PC-3 (cell line): Measurements from ENCODE around the gene GRPR. TPM values are rescaled to one million over a fixed set of nuclear protein-coding genes. Genes with fewer than 3 reads are reported as not detected.

Experiments
- ATAC-seq: fragments of 200-7000 bp; cut with Tn5 transposase; 2 replicates; pipeline ENCODE4 v1.9.1; 2020; ENCODE audit warnings: mild to moderate bottlenecking, moderate library complexity
- BruUV-seq: library from RNA; stranded (reverse); fragments of 400-500 nt; replicated peaks from 2 replicates; lab custom pipeline; 2021; lab: Mats Ljungman, UMichigan
- CTCF ChIA-PET: fragments of 300-600 bp; sonication (Branson Sonifier 250); formaldehyde crosslinking; loops from one replicate; lab custom pipeline; 2022; ENCODE audit warnings: antibody characterized with exemption; lab: Charles Lee
- POLR2A ChIA-PET: fragments of 300-600 bp; sonication (Branson Sonifier 250); formaldehyde crosslinking; loops from one replicate; lab custom pipeline; 2022; ENCODE audit warnings: antibody characterized with exemption; ENCODE audit not compliant: unreplicated experiment; lab: Charles Lee
- DNase-seq: peaks from one replicate; pipeline ENCODE4 v3.0.0-alpha.2; 2015
- H2AFZ ChIP-seq: fragments of 300-600 bp; sonication (generic); 2 replicates; pipeline ENCODE4 v1.6.0; 2016; ENCODE audit warnings: antibody characterized with exemption, low read length
- H3F3A ChIP-seq: fragments of 300-600 bp; sonication (generic); one replicate; pipeline ENCODE4 v1.6.0; 2017; ENCODE audit warnings: antibody characterized with exemption, low read length, control low read depth, mild to moderate bottlenecking; ENCODE audit not compliant: unreplicated experiment
- H3K27ac ChIP-seq: fragments of 300-600 bp; sonication (generic); 2 replicates; pipeline ENCODE4 v1.5.1; 2016; ENCODE audit warnings: mild to moderate bottlenecking, low read length
- H3K27me3 ChIP-seq: fragments of 300-600 bp; sonication (generic); 2 replicates; pipeline ENCODE4 v1.6.1; 2016; ENCODE audit warnings: low read length, mixed read lengths
- H3K36me3 ChIP-seq: fragments of 300-600 bp; sonication (generic); 2 replicates; pipeline ENCODE4 v1.6.1; 2016; ENCODE audit warnings: low read depth, mixed run types, low read length, mixed read lengths
- H3K4me1 ChIP-seq: fragments of 300-600 bp; sonication (generic); 2 replicates; pipeline ENCODE4 v1.5.1; 2016; ENCODE audit warnings: low read length; ENCODE audit not compliant: insufficient read depth
- H3K4me2 ChIP-seq: fragments of 300-600 bp; sonication (generic); 2 replicates; pipeline ENCODE4 v1.6.0; 2016; ENCODE audit warnings: low read length
- H3K4me3 ChIP-seq: fragments of 300-600 bp; sonication (generic); 2 replicates; pipeline ENCODE4 v1.5.1; 2016; ENCODE audit warnings: mild to moderate bottlenecking, low read length, mixed read lengths
- H3K79me2 ChIP-seq: fragments of 300-600 bp; sonication (generic); 2 replicates; pipeline ENCODE4 v1.6.1; 2017; ENCODE audit warnings: low read length, mixed read lengths
- H3K9ac ChIP-seq: fragments of 300-600 bp; sonication (generic); 2 replicates; pipeline ENCODE4 v1.6.0; 2016; ENCODE audit warnings: mild to moderate bottlenecking, low read length
- H3K9me2 ChIP-seq: fragments of 300-600 bp; sonication (generic); replicated peaks from 2 replicates; pipeline ENCODE4 v1.6.1; 2016; ENCODE audit warnings: mixed run types, low read length, mixed read lengths
- H3K9me3 ChIP-seq: fragments of 300-600 bp; sonication (generic); 2 replicates; pipeline ENCODE4 v1.6.1; 2016; ENCODE audit warnings: low read length, mixed read lengths
- H4K20me1 ChIP-seq: fragments of 300-600 bp; sonication (generic); 2 replicates; pipeline ENCODE4 v1.6.1; 2016; ENCODE audit warnings: low read length, mixed read lengths
- CTCF ChIP-seq: fragments of 300-600 bp; sonication (generic); conservative IDR thresholded peaks from 2 replicates; pipeline ENCODE4 v1.5.1; 2017; ENCODE audit warnings: antibody characterized with exemption, low read depth, mild to moderate bottlenecking, low read length
- EZH2 ChIP-seq: fragments of 300-600 bp; sonication (generic); IDR thresholded peaks from one replicate; pipeline ENCODE4 v1.6.1; 2017; ENCODE audit warnings: antibody characterized with exemption, mild to moderate bottlenecking, low read length; ENCODE audit not compliant: unreplicated experiment
- EZH2phosphoT487 ChIP-seq: fragments of 300-600 bp; sonication (generic); IDR thresholded peaks from 2 replicates; pipeline ENCODE4 v1.6.1; 2018; ENCODE audit warnings: mild to moderate bottlenecking, antibody characterized with exemption, low read length, borderline replicate concordance
- intact Hi-C: fragments of 100-400 bp; cut with micrococcal nuclease; formaldehyde crosslinking; loops from 2 replicates; pipeline ENCODE4 v1.9.0; 2023
- total RNA-seq: library from RNA; depleted of rRNA; stranded (reverse); fragments of >200 nt; gene quantifications from 2 replicates; pipeline ENCODE4 v1.2.3, GENCODE V29; 2014

The GRPR gene
- total RNA-seq, 1 experiment from 2014 or later: 26.5 TPM

- peaks cover 18% of the 10 kb centered on the region for H3K36me3 ChIP-seq
- H3K9me3 ChIP-seq: no peaks in the 10 kb centered on the region
- peak overlapping the region; percentile 52 for H3K9ac ChIP-seq
- TF ChIP-seq EZH2 (no peak), CTCF (no peak), EZH2phosphoT487 (no peak)
- no peaks in the 10 kb centered on the region for H3K9me2 ChIP-seq
- peaks cover 79% of the 10 kb centered on the region for H3K79me2 ChIP-seq
- peak; percentile 73 for ATAC-seq
- H3F3A ChIP-seq: no peaks in the 10 kb centered on the region
- H3K27ac ChIP-seq: peak overlapping the region; percentile 87
- H2AFZ ChIP-seq: peak overlapping the region; percentile 67
- H3K4me2 ChIP-seq: peak overlapping the region; percentile 67
- peak overlapping the region; percentile 37 for H3K4me3 ChIP-seq
- BruUV-seq: no TSS peak
- H3K27me3 ChIP-seq: no peaks in the 10 kb centered on the region
- ChIA-PET CTCF (no interaction called here), POLR2A (interaction anchor here (0.8 kb wide), 1 partner anchor 15 kb away, joined by 4 read pairs; no protein-coding TSS in a partner anchor)
- intact Hi-C loops: loop anchor here (1.0 to 2.0 kb wide), 2 partner anchors 16 to 20 kb away; no protein-coding TSS in a partner anchor
- H3K4me1 ChIP-seq: peaks cover 29% of the 10 kb centered on the region
- peak; percentile 67 for DNase-seq
- H4K20me1 ChIP-seq: no peaks in the 10 kb centered on the region
These were observed 17.6 kb downstream of the GRPR start for GRCh38 chrX:16140983-16141382.

GRCh38 chrX:16141422-16142245 lies 18.3 kb downstream of the GRPR start:
- Histone ChIP-seq H3K9me2 (no peaks in the 10 kb centered on the region), H3F3A (no peaks in the 10 kb centered on the region), H3K27ac (peak overlapping the region; percentile 87), H2AFZ (no peak overlapping the region), H3K36me3 (peaks cover 18% of the 10 kb centered on the region), H3K4me3 (peak overlapping the region; percentile 37; the same call in 1 of the 2 replicates), H3K79me2 (peaks cover 79% of the 10 kb centered on the region), H3K9ac (peak overlapping the region; percentile 52), H3K9me3 (no peaks in the 10 kb centered on the region), H3K27me3 (no peaks in the 10 kb centered on the region), H3K4me2 (peak overlapping the region; percentile 67), H3K4me1 (peaks cover 29% of the 10 kb centered on the region), H4K20me1 (no peaks in the 10 kb centered on the region)
- intact Hi-C loops: loop anchor here (1.0 to 2.0 kb wide), 2 partner anchors 16 to 19 kb away; no protein-coding TSS in a partner anchor
- no peak for TF ChIP-seq CTCF
- TF ChIP-seq EZH2: no peak
- no peak for TF ChIP-seq EZH2phosphoT487
- ATAC-seq: peak; percentile 52
- ChIA-PET CTCF (no interaction called here), POLR2A (interaction anchor here (0.8 kb wide), 1 partner anchor 16 kb away, joined by 4 read pairs; no protein-coding TSS in a partner anchor)
- TSS peak; percentile 51 for BruUV-seq
- DNase-seq: peak; percentile 42

- Histone ChIP-seq H3K4me1 (peaks cover 30% of the 10 kb centered on the region), H4K20me1 (no peaks in the 10 kb centered on the region), H2AFZ (no peak overlapping the region), H3K4me2 (no peak overlapping the region), H3K27ac (peak overlapping the region; percentile 87; the same call in 1 of the 2 replicates), H3K4me3 (no peak overlapping the region), H3K9me2 (no peaks in the 10 kb centered on the region), H3F3A (no peaks in the 10 kb centered on the region), H3K79me2 (peaks cover 79% of the 10 kb centered on the region), H3K9me3 (no peaks in the 10 kb centered on the region), H3K36me3 (peaks cover 18% of the 10 kb centered on the region), H3K9ac (no peak overlapping the region), H3K27me3 (no peaks in the 10 kb centered on the region)
- BruUV-seq: no TSS peak
- TF ChIP-seq CTCF: no peak
- no peak for TF ChIP-seq EZH2phosphoT487
- TF ChIP-seq EZH2: no peak
- ATAC-seq (no peak), DNase-seq (no peak)
- ChIA-PET CTCF (no interaction called here), POLR2A (no interaction called here)
- intact Hi-C loops: no loop called here
These were observed 18.8 kb downstream of the GRPR start for GRCh38 chrX:16142246-16142558.
